Activated CD4-positive, alpha-beta T cell treated with anti-CD3 and anti-CD28 coated beads for 48 hours (primary cell): Measurements from ENCODE around the gene UCKL1.
"Not testable (repeated sequence)": the region's sequence is repeated elsewhere in the genome, so short reads cannot be mapped to it uniquely, and the experiment has no call there.

Experiments
- DNase-seq: peaks from one replicate; pipeline ENCODE4 v3.0.0-alpha.2; 2020

UCKL1 gene

GRCh38 chr20:63917811-63918210 is 38.4 kb downstream of the UCKL1 start:
- no peak for DNase-seq

- not testable (repeated sequence) for DNase-seq
Measured at GRCh38 chr20:63916371-63916939, 39.8 kb downstream of the UCKL1 start.

- no peak for DNase-seq
Measured at GRCh38 chr20:63915471-63915870, 40.7 kb downstream of the UCKL1 start.

GRCh38 chr20:63913768-63914167 is 42.4 kb downstream of the UCKL1 start:
- no peak for DNase-seq

- no peak for DNase-seq
Measured at GRCh38 chr20:63911176-63911575, 45.0 kb downstream of the UCKL1 start.

- no peak for DNase-seq
Measured at GRCh38 chr20:63908008-63908682, 48.1 kb downstream of the UCKL1 start.

GRCh38 chr20:63903796-63904561 is 52.2 kb downstream of the UCKL1 start:
- no peak for DNase-seq

- no peak for DNase-seq
Measured at GRCh38 chr20:63900413-63900812, 55.8 kb downstream of the UCKL1 start.

GRCh38 chr20:63898882-63899558 is 57.2 kb downstream of the UCKL1 start:
- peak; percentile 18 for DNase-seq

- DNase-seq, result no peak
Measured at GRCh38 chr20:63897978-63898561, 58.1 kb downstream of the UCKL1 start.

GRCh38 chr20:63896264-63897105 is 59.7 kb downstream of the UCKL1 start:
- peak; percentile 43 for DNase-seq

GRCh38 chr20:63895952-63896263 is 60.3 kb downstream of the UCKL1 start:
- DNase-seq, result no peak

GRCh38 chr20:63895202-63895951 is 60.8 kb downstream of the UCKL1 start:
- no peak for DNase-seq

GRCh38 chr20:63894358-63895201 is 61.6 kb downstream of the UCKL1 start, which contains the start of gene DNAJC5:
Gene DNAJC5 (plus strand): TSS chr20:63895126. CDS start chr20:63928346, 33,220 bp downstream.
- peak; percentile 97 for DNase-seq

- no peak for DNase-seq
Measured at GRCh38 chr20:63893999-63894357, 62.2 kb downstream of the UCKL1 start.

GRCh38 chr20:63892402-63892801 is 63.8 kb downstream of the UCKL1 start:
- DNase-seq, result no peak

- DNase-seq, result no peak
Measured at GRCh38 chr20:63891061-63892002, 64.9 kb downstream of the UCKL1 start.

- no peak for DNase-seq
Measured at GRCh38 chr20:63890616-63891015, 65.6 kb downstream of the UCKL1 start.

- DNase-seq, result no peak
Measured at GRCh38 chr20:63890201-63890576, 66.0 kb downstream of the UCKL1 start.
